Sigmoid colon (tissue), 7 donors: Measurements from ENCODE around the gene KANK4. TPM values are rescaled to one million over a fixed set of nuclear protein-coding genes. Genes with fewer than 3 reads are reported as not detected.

Experiments
- DNase-seq: peaks from one replicate; pipeline ENCODE4 v3.0.0-alpha.2; 2019
- H3K27ac ChIP-seq, 4 donors: fragments of 200-600 bp; sonication (generic); one replicate each; pipeline ENCODE4 v1.5.1; 2016 to 2019; ENCODE audit warnings: mild to moderate bottlenecking in 1 of 4
- H3K27me3 ChIP-seq, 3 donors: fragments of 200-600 bp; sonication (generic); one replicate each; pipeline ENCODE4 v1.5.1; 2019; ENCODE audit warnings: mild to moderate bottlenecking in 1 of 3
- H3K36me3 ChIP-seq, 4 donors: fragments of 200-600 bp; sonication (generic); one replicate each; pipeline ENCODE4 v1.5.1; 2016 to 2019
- H3K4me1 ChIP-seq, 4 donors: fragments of 200-600 bp; sonication (generic); one replicate each; pipeline ENCODE4 v1.5.1; 2017 to 2019
- H3K4me3 ChIP-seq, 4 donors: fragments of 200-600 bp; sonication (generic); one replicate each; pipeline ENCODE4 v1.5.1; 2017 to 2019; ENCODE audit warnings: mild to moderate bottlenecking in 2 of 4, moderate library complexity in 1 of 4
- H3K9me3 ChIP-seq, 4 donors: fragments of 200-600 bp in 3 of 4; sonication (generic) in 3 of 4; one replicate each; pipeline versions ENCODE4 v1.5.1 to v1.6.1; 2013 to 2019
- CTCF ChIP-seq, 4 experiments: fragments of 450-650 bp in 3 of 4; fragments of 200-600 bp in 1 of 4; IDR thresholded peaks; one replicate each; pipeline ENCODE4 v1.5.1; 2016 to 2019; ENCODE audit warnings: antibody characterized with exemption in 4 of 4, mild to moderate bottlenecking in 3 of 4, moderate library complexity in 2 of 4
- EP300 ChIP-seq, 4 donors: sonication (generic); formaldehyde crosslinking; IDR thresholded peaks; one replicate each; pipeline ENCODE4 v1.6.1; 2017; ENCODE audit warnings: antibody characterized with exemption in 4 of 4
- POLR2A ChIP-seq, 2 donors: fragments of 450-650 bp; IDR thresholded peaks; one replicate each; pipeline ENCODE4 v1.6.1; 2016; ENCODE audit warnings: antibody characterized with exemption in 2 of 2, mild to moderate bottlenecking in 2 of 2, moderate library complexity in 2 of 2
- POLR2AphosphoS5 ChIP-seq, 4 donors: sonication (generic); formaldehyde crosslinking; IDR thresholded peaks; one replicate each; pipeline ENCODE4 v1.6.1; 2017; ENCODE audit warnings: antibody characterized with exemption in 4 of 4
- WGBS, 2 donors: extraction: QIAGEN DNeasy Blood & Tissue Kit; methylation state at CpG; one replicate each; pipeline ENCODE4 v1.1.7; 2013; 5-methylcytosine and 5-hydroxymethylcytosine counted together
- intact Hi-C: fragments of 100-400 bp; cut with DNase I; formaldehyde crosslinking; loops from one replicate; pipeline ENCODE4 v1.15.1; 2023
- polyA plus RNA-seq, 3 donors: library from polyadenylated mRNA; stranded (reverse); fragments of 200-250 nt; gene quantifications; one replicate each; pipeline ENCODE4 v1.2.3, GENCODE V29; 2013
- total RNA-seq, 4 donors: library from RNA; depleted of rRNA; stranded (reverse); fragments of >200 nt; gene quantifications; one replicate each; pipeline ENCODE4 v1.1.0, GENCODE V29; 2016
- donor health status: healthy with polysubstance abuse.
- donor health status: Bipolar disorder and iron deficiency.
- donor health status: healthy.

Gene KANK4
- total and polyA plus RNA-seq, 7 donors, result 0.60 to 2.4 (median 1.6) TPM; not detected in 1

GRCh38 chr1:62341615-62342014, 22.4 kb upstream of the KANK4 start:
- 73 to 90% methylated on average over 4 of the region's 4 CpGs for WGBS, 2 donors
- Histone ChIP-seq H3K4me3 (no peak overlapping the region), H3K27ac (no peak overlapping the region), H3K27me3 (no peaks in the 10 kb centered on the region), H3K4me1 (peaks cover 0 to 5% (median 0%) of the 10 kb centered on the region in 4 donors), H3K36me3 (no peaks in the 10 kb centered on the region), H3K9me3 (no peaks in the 10 kb centered on the region)
- TF ChIP-seq CTCF (IDR thresholded peaks at IDR 0.05) (no peak), EP300 (IDR thresholded peaks at IDR 0.05) (no peak), POLR2A (IDR thresholded peaks at IDR 0.05) (no peak), POLR2AphosphoS5 (IDR thresholded peaks at IDR 0.05) (no peak)
- DNase-seq, result no peak
- intact Hi-C loops, result no loop called here

- Histone ChIP-seq H3K27me3 (no peaks in the 10 kb centered on the region), H3K27ac (no peak overlapping the region), H3K4me1 (peaks cover 0 to 5% (median 0%) of the 10 kb centered on the region in 4 donors), H3K36me3 (no peaks in the 10 kb centered on the region), H3K4me3 (no peak overlapping the region), H3K9me3 (no peaks in the 10 kb centered on the region)
- TF ChIP-seq CTCF (IDR thresholded peaks at IDR 0.05) (no peak), POLR2AphosphoS5 (IDR thresholded peaks at IDR 0.05) (no peak), POLR2A (IDR thresholded peaks at IDR 0.05) (no peak), EP300 (IDR thresholded peaks at IDR 0.05) (no peak)
- DNase-seq, result no peak
- WGBS, 2 donors, result 91 to 95% methylated on average over 3 of the region's 3 CpGs
- intact Hi-C loops, result no loop called here
These were observed 21.9 kb upstream of the KANK4 start for GRCh38 chr1:62341089-62341488.

GRCh38 chr1:62337706-62338631, 18.7 kb upstream of the KANK4 start:
- TF ChIP-seq POLR2AphosphoS5 (IDR thresholded peaks at IDR 0.05) (no peak), CTCF (IDR thresholded peaks at IDR 0.05) (no peak), POLR2A (IDR thresholded peaks at IDR 0.05) (no peak), EP300 (IDR thresholded peaks at IDR 0.05) (no peak)

GRCh38 chr1:62336995-62337705, 17.9 kb upstream of the KANK4 start:
- peaks cover 0 to 5% (median 0%) of the 10 kb centered on the region in 4 donors for H3K4me1 ChIP-seq
- no peaks in the 10 kb centered on the region for H3K27me3 ChIP-seq
- no peaks in the 10 kb centered on the region for H3K9me3 ChIP-seq
- peak overlapping the region in 1 of 4 donors; percentile 46 for H3K27ac ChIP-seq
- no peaks in the 10 kb centered on the region for H3K36me3 ChIP-seq
- intact Hi-C loops, result no loop called here
- no peak for DNase-seq
- TF ChIP-seq CTCF (IDR thresholded peaks at IDR 0.05) (no peak), POLR2AphosphoS5 (IDR thresholded peaks at IDR 0.05) (no peak), POLR2A (IDR thresholded peaks at IDR 0.05) (no peak), EP300 (IDR thresholded peaks at IDR 0.05) (no peak)
- no peak overlapping the region for H3K4me3 ChIP-seq
- 64 to 75% methylated on average over 10 of the region's 10 CpGs for WGBS, 2 donors

More at GRCh38 chr1:62337706-62338631, 18.7 kb upstream of the KANK4 start:
- Histone ChIP-seq H3K36me3 (no peaks in the 10 kb centered on the region), H3K4me3 (no peak overlapping the region), H3K27ac (peak overlapping the region in 1 of 4 donors; percentile 46), H3K27me3 (no peaks in the 10 kb centered on the region), H3K4me1 (peaks cover 0 to 5% (median 0%) of the 10 kb centered on the region in 4 donors), H3K9me3 (no peaks in the 10 kb centered on the region)
- intact Hi-C loops, result no loop called here
- DNase-seq, result no peak
- WGBS, 2 donors, result 74 to 77% methylated on average over 21 of the region's 21 CpGs
